Naive thymus-derived CD8-positive, alpha-beta T cell (primary cell): ENCODE measurements around the gene PDAP1. TPM values are rescaled to one million over a fixed set of nuclear protein-coding genes. Genes with fewer than 3 reads are reported as not detected.

Source experiments
- ATAC-seq, 2 donors: fragments of 150-1000 bp; cut with Tn5 transposase in 1 of 2; sonication (Bioruptor Pico), chemical (Tn5 transposase) in 1 of 2; 1 replicate in 1 of 2; 2 replicates in 1 of 2; pipeline ENCODE4 v1.10.0; 2021; ENCODE audit warnings: mild to moderate bottlenecking in 2 of 2, moderate library complexity in 2 of 2
- POLR2A ChIA-PET: fragments of 350-600 bp; sonication (Branson Sonifier 250); formaldehyde crosslinking; loops from one replicate; lab custom pipeline; 2021; ENCODE audit warnings: antibody characterized with exemption; lab: Charles Lee
- DNase-seq, 10 donors: peaks; one replicate each; pipeline versions ENCODE4 v3.0.0 to v3.0.0-alpha.2; 2020 to 2022
- H3K27ac Mint-ChIP-seq, 10 donors: one replicate each; pipeline ENCODE4 v1.8.0; 2020 to 2022; ENCODE audit warnings: mild to moderate bottlenecking in 10 of 10, mixed read lengths in 10 of 10, moderate library complexity in 4 of 10, inconsistent platforms in 1 of 10
- H3K27me3 Mint-ChIP-seq, 5 donors: one replicate each; pipeline ENCODE4 v1.8.0; 2021 to 2022; ENCODE audit warnings: mixed read lengths in 5 of 5
- H3K36me3 Mint-ChIP-seq, 3 donors: one replicate each; pipeline ENCODE4 v1.8.0; 2020 to 2022; ENCODE audit warnings: mixed read lengths in 3 of 3, mild to moderate bottlenecking in 2 of 3, inconsistent platforms in 1 of 3
- H3K4me1 Mint-ChIP-seq, 4 donors: one replicate each; pipeline ENCODE4 v1.8.0; 2021 to 2022; ENCODE audit warnings: mixed read lengths in 4 of 4
- H3K4me3 Mint-ChIP-seq, 10 donors: one replicate each; pipeline ENCODE4 v1.8.0; 2020 to 2022; ENCODE audit warnings: mild to moderate bottlenecking in 10 of 10, mixed read lengths in 10 of 10, moderate library complexity in 6 of 10, inconsistent platforms in 1 of 10
- H3K9me3 Mint-ChIP-seq, 9 donors: one replicate each; pipeline ENCODE4 v1.8.0; 2020 to 2022; ENCODE audit warnings: mixed read lengths in 9 of 9, mild to moderate bottlenecking in 3 of 9, inconsistent platforms in 1 of 9, moderate library complexity in 1 of 9
- polyA plus RNA-seq, 3 donors: library from polyadenylated mRNA; unstranded; fragments of 300-500 nt; fragmentation: Illumina TruSeq; gene quantifications; one replicate each; pipeline ENCODE4 v1.2.3, GENCODE V29; 2021
- total RNA-seq, 8 experiments: library from RNA in 2 of 8; stranded (reverse) in 2 of 8; gene quantifications; one replicate each; pipeline ENCODE4 v1.2.3 and lab custom pipeline; 2021 to 2026

Gene PDAP1
- 10 to 100 TPM; 70.2 to 75.1 TPM for total RNA-seq
- 10 to 100 TPM; 24.0 to 35.6 (median 33.4) TPM for polyA plus RNA-seq
- total RNA-seq (lab: John Stamatoyannopoulos, UW): 49.2 to 202 (median 80.9) reads per million in 6 experiments

GRCh38 chr7:99408379-99409191, at the start of gene PDAP1, which contains the start of gene BUD31:
PDAP1 (minus strand) TSS chr7:99408597; CDS start chr7:99408548, 49 bp downstream.
BUD31 (plus strand) TSS chr7:99408969; CDS start chr7:99411093, 2,124 bp downstream.
- Mint-ChIP-seq H3K4me1 (peaks cover 33 to 74% (median 55%) of the 10 kb centered on the region in 4 donors), H3K27ac (peak within 1 kb of the TSS; percentile 94 to 99 (median 98)), H3K36me3 (peaks cover 0 to 42% (median 9%) of the 10 kb centered on the region in 3 donors), H3K9me3 (no peaks in the 10 kb centered on the region), H3K27me3 (no peaks in the 10 kb centered on the region), H3K4me3 (peak within 1 kb of the TSS; percentile 91 to 100 (median 96))
- ATAC-seq (peak; percentile 82 to 84), DNase-seq (peak; percentile 79 to 100 (median 96))
- POLR2A ChIA-PET: interaction anchor here (0.6 to 6.2 kb wide), 30 partner anchors 9 to 1021 kb away, joined by 3 to 102 read pairs (median 6); partner anchors contain the start of genes AP4M1, ARPC1A, ARPC1B and ATP5MF

- Mint-ChIP-seq H3K27me3 (no peaks in the 10 kb centered on the region), H3K36me3 (peaks cover 0 to 61% (median 2%) of the 10 kb centered on the region in 3 donors), H3K27ac (no peak overlapping the region), H3K4me3 (no peak overlapping the region), H3K9me3 (no peaks in the 10 kb centered on the region), H3K4me1 (peaks cover 20 to 36% (median 25%) of the 10 kb centered on the region in 4 donors)
- DNase-seq: peak in 1 of 10 donors; percentile 55
- ATAC-seq: no peak
- POLR2A ChIA-PET: interaction anchor here (0.6 kb wide), 2 partner anchors 14 to 112 kb away, joined by 3 to 4 read pairs; no protein-coding TSS in a partner anchor
Observed at GRCh38 chr7:99457650-99458493, 49.5 kb upstream of the PDAP1 start.

GRCh38 chr7:99457050-99457649, 48.8 kb upstream of the PDAP1 start:
- Mint-ChIP-seq H3K4me3 (no peak overlapping the region), H3K36me3 (peaks cover 0 to 63% (median 2%) of the 10 kb centered on the region in 3 donors), H3K27me3 (no peaks in the 10 kb centered on the region), H3K9me3 (no peaks in the 10 kb centered on the region), H3K4me1 (peaks cover 15 to 30% (median 22%) of the 10 kb centered on the region in 4 donors), H3K27ac (peak overlapping the region in 3 of 10 donors; percentile 43 to 57 (median 53))
- no peak for ATAC-seq
- no peak for DNase-seq
- POLR2A ChIA-PET: interaction anchor here (0.5 to 0.6 kb wide), 3 partner anchors 14 to 129 kb away, joined by 3 to 4 read pairs (median 3); no protein-coding TSS in a partner anchor

DNA sequence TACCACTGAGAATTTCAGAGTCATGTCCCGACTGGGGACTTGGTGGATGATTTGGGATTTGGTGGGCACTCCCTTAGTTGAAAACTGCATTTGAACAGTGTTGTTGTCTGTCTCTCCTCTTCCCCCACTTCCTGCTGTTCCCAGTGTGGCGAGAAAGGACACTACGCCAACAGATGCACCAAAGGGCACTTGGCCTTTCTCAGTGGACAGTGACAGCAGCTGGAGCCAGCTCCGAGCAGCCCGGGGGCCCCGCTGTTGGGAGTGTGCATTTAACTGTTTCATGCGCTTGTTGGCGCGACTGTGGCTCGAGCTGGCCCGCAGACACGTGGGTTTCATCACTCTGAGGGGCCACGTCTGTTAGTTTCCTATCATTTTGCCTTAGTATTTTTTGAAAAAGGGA, 47.9 kb upstream of the PDAP1 start:
- Mint-ChIP-seq H3K9me3 (no peaks in the 10 kb centered on the region), H3K36me3 (peaks cover 0 to 65% (median 2%) of the 10 kb centered on the region in 3 donors), H3K27me3 (no peaks in the 10 kb centered on the region), H3K27ac (peak overlapping the region in 1 of 10 donors; percentile 43), H3K4me1 (peaks cover 15 to 23% (median 22%) of the 10 kb centered on the region in 4 donors), H3K4me3 (no peak overlapping the region)
- ATAC-seq (no peak), DNase-seq (no peak)
- POLR2A ChIA-PET: no interaction called here

- no peak overlapping the region for H3K4me3 Mint-ChIP-seq
- POLR2A ChIA-PET: interaction anchor here (0.9 kb wide), 2 partner anchors 47 to 54 kb away, joined by 3 read pairs; partner anchors contain the start of genes BUD31 and PDAP1
- DNase-seq: no peak
- H3K36me3 Mint-ChIP-seq: peaks cover 0 to 68% (median 2%) of the 10 kb centered on the region in 3 donors
- no peak overlapping the region for H3K27ac Mint-ChIP-seq
- H3K9me3 Mint-ChIP-seq: no peaks in the 10 kb centered on the region
- H3K4me1 Mint-ChIP-seq: peaks cover 13 to 21% (median 20%) of the 10 kb centered on the region in 4 donors
- H3K27me3 Mint-ChIP-seq: no peaks in the 10 kb centered on the region
- ATAC-seq: no peak
Observed at GRCh38 chr7:99455874-99456273, 47.5 kb upstream of the PDAP1 start.

DNA sequence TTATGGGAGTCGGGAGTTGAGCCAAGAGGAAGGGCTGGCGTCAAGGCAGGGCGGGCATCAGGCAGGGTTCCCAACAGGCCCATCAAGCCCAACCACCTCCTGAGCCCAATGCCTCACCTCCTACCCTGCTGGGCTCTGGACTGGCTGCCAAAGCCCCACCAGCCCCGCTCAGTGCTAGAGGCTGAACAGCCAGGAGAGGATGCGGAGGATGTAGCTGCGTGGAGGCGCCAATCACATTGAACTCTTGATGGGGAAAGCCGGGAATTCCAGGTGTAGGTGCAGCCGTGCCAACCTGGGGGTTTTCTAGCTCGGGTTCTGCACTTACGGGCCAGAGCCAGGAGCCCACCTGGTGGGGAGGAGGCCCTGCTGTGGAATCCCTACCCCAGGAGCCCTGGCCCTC, 44.7 kb upstream of the PDAP1 start:
- no peak for ATAC-seq
- Mint-ChIP-seq H3K27ac (peak overlapping the region in 2 of 10 donors; percentile 28 to 67), H3K36me3 (peaks cover 0 to 53% (median 8%) of the 10 kb centered on the region in 3 donors), H3K4me3 (no peak overlapping the region), H3K27me3 (no peaks in the 10 kb centered on the region), H3K4me1 (peaks cover 0 to 8% (median 6%) of the 10 kb centered on the region in 4 donors), H3K9me3 (no peaks in the 10 kb centered on the region)
- no peak for DNase-seq
- POLR2A ChIA-PET: no interaction called here

DNA sequence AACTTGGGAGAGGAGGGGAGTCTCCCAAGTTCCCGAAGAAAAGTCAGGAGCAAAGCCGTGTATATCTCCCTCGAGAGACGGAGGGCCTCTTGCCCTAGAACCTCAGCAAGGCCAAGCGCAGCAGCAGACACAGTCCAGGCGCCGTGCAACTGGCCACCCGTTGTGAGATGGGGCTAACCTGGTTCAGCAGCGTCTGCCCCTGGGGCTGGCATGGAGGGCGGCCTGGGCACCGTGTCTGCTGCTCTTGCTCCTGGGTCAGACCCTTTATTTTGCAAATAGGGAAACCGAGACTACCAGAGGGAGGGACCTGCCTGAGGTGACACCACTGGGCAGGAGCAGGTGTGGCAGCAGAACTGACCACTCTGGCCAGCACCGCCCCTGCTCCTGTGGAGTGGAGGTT, 44.1 kb upstream of the PDAP1 start:
- Mint-ChIP-seq H3K27ac (peak overlapping the region in 1 of 10 donors; percentile 67), H3K27me3 (no peaks in the 10 kb centered on the region), H3K4me3 (no peak overlapping the region), H3K9me3 (no peaks in the 10 kb centered on the region), H3K36me3 (peaks cover 0 to 52% (median 8%) of the 10 kb centered on the region in 3 donors), H3K4me1 (peaks cover 0 to 8% (median 6%) of the 10 kb centered on the region in 4 donors)
- POLR2A ChIA-PET: no interaction called here
- ATAC-seq: no peak
- peak in 1 of 10 donors; percentile 58 for DNase-seq

- Mint-ChIP-seq H3K27ac (peak overlapping the region in 1 of 10 donors; percentile 67), H3K4me1 (peaks cover 0 to 7% (median 6%) of the 10 kb centered on the region in 4 donors)
- DNase-seq: no peak
Observed at GRCh38 chr7:99451936-99452335, 43.5 kb upstream of the PDAP1 start.

DNA sequence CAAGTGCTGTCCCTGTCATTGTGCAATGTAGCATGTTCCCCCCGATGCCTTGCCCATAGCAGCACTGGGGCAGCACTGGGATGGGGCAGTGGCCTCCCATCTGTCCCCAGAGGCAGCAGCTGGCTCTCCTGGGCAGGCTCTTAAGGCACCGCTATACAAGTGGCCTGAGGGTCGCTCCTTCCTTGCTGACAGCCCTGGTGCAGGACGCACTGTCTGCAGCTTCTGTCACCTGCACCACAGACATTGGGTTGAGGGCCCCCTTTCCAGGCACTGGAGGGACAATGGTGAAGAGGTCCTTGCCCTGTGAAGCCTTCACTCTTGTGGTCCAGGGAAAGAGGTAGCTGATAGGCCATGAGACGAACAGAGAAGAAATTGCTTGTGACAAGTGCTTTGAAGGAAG, 40.9 kb upstream of the PDAP1 start:
- DNase-seq (no peak), ATAC-seq (no peak)
- Mint-ChIP-seq H3K4me3 (no peak overlapping the region), H3K9me3 (no peaks in the 10 kb centered on the region), H3K4me1 (peaks cover 0 to 12% (median 6%) of the 10 kb centered on the region in 4 donors), H3K36me3 (peaks cover 0 to 63% (median 9%) of the 10 kb centered on the region in 3 donors), H3K27ac (peak overlapping the region in 4 of 10 donors; percentile 68 to 88 (median 76)), H3K27me3 (no peaks in the 10 kb centered on the region)
- POLR2A ChIA-PET: no interaction called here

More at GRCh38 chr7:99451936-99452335, 43.5 kb upstream of the PDAP1 start:
- no peaks in the 10 kb centered on the region for H3K27me3 Mint-ChIP-seq
- H3K9me3 Mint-ChIP-seq: no peaks in the 10 kb centered on the region
- POLR2A ChIA-PET: no interaction called here
- H3K4me3 Mint-ChIP-seq: no peak overlapping the region
- H3K36me3 Mint-ChIP-seq: peaks cover 0 to 54% (median 8%) of the 10 kb centered on the region in 3 donors
- ATAC-seq: no peak

- H3K27ac Mint-ChIP-seq: peak overlapping the region in 1 of 10 donors; percentile 88
- H3K36me3 Mint-ChIP-seq: peaks cover 0 to 62% (median 8%) of the 10 kb centered on the region in 3 donors
- no peaks in the 10 kb centered on the region for H3K27me3 Mint-ChIP-seq
- ATAC-seq: no peak
- no peak overlapping the region for H3K4me3 Mint-ChIP-seq
- H3K4me1 Mint-ChIP-seq: peaks cover 0 to 13% (median 6%) of the 10 kb centered on the region in 4 donors
- POLR2A ChIA-PET: no interaction called here
- no peak for DNase-seq
- no peaks in the 10 kb centered on the region for H3K9me3 Mint-ChIP-seq
Observed at GRCh38 chr7:99448855-99449254, 40.5 kb upstream of the PDAP1 start.

DNA sequence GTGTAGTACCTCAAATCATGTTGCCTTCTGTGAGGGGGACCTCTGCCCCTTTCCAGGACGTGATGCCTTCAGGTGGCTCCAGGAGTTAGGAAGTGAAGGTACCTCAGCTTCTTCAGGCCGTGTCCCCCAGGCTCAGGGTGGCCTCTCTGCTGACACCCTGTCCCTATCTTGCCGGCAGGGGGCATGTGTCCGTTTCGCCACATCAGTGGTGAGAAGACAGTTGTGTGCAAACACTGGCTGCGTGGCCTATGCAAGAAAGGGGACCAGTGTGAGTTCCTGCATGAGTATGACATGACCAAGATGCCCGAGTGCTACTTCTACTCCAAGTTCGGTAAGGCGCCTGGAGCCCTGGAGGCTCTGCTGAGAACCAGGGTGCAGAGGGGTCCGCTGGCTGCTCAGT, 39.5 kb upstream of the PDAP1 start:
- Mint-ChIP-seq H3K36me3 (peaks cover 0 to 63% (median 11%) of the 10 kb centered on the region in 3 donors), H3K4me3 (no peak overlapping the region), H3K27ac (no peak overlapping the region), H3K27me3 (no peaks in the 10 kb centered on the region), H3K4me1 (peaks cover 5 to 17% (median 8%) of the 10 kb centered on the region in 4 donors), H3K9me3 (no peaks in the 10 kb centered on the region)
- no peak for DNase-seq
- POLR2A ChIA-PET: interaction anchor here (0.7 kb wide), 1 partner anchor 127 kb away, joined by 3 read pairs; no protein-coding TSS in a partner anchor
- no peak for ATAC-seq
